Dendritic cell treated with granulocyte-macrophage colony-stimulating factor and Interleukin-4, amounts not matched to agents 40 ng/mL and 50 ng/mL, for 4 days (primary cell): ENCODE measurements around the gene ZNF212.
"Not testable (repeated sequence)": the region's sequence is repeated elsewhere in the genome, so short reads cannot be mapped to it uniquely, and the experiment has no call there.

Source experiments
- H3K27ac Mint-ChIP-seq: one replicate; pipeline ENCODE4 v1.8.0; 2022; ENCODE audit warnings: mild to moderate bottlenecking, mixed read lengths
- H3K27me3 Mint-ChIP-seq: one replicate; pipeline ENCODE4 v1.8.0; 2022; ENCODE audit warnings: mild to moderate bottlenecking, mixed read lengths
- H3K36me3 Mint-ChIP-seq: one replicate; pipeline ENCODE4 v1.8.0; 2022; ENCODE audit warnings: low read depth, mixed read lengths
- H3K4me1 Mint-ChIP-seq: one replicate; pipeline ENCODE4 v1.8.0; 2022; ENCODE audit warnings: low read depth, mixed read lengths
- H3K4me3 Mint-ChIP-seq: one replicate; pipeline ENCODE4 v1.8.0; 2022; ENCODE audit warnings: mild to moderate bottlenecking, moderate library complexity, mixed read lengths
- H3K9me3 Mint-ChIP-seq: one replicate; pipeline ENCODE4 v1.8.0; 2022; ENCODE audit warnings: mixed read lengths
- intact Hi-C: fragments of 100-400 bp; cut with micrococcal nuclease; formaldehyde crosslinking; loops from one replicate; pipeline ENCODE4 v1.15.0; 2022

The ZNF212 gene

DNA sequence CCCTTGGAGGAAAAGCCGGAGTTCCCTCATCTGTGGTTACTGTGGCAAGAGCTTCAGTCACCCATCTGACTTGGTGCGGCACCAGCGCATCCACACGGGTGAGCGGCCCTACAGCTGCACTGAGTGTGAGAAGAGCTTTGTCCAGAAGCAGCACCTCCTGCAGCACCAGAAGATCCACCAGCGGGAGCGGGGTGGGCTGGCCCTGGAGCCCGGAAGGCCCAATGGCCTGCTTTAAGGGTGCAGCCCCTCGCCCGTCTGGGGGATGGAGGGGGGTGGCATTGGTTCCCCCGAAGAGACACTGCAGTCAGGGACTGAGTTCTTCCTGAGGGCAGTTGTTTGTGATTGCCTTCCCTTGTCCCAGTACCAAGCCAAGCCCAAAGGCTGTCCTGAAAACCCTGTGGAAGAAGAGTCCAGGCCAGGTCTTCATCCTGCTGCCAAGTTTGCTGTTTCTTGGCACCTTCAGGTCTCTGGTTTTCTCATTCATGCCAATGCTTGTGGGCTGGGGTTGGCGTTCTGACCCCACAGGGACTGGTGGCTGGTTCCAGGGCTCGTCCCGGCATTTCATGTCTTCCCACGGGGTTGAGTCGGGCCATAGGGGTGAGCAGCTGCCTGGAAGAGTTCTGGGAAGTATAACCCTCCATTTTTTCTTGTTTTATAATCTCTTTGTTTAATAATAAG is 14.9 kb downstream of the ZNF212 start:
- Mint-ChIP-seq H3K4me1 (peaks cover 3% of the 10 kb centered on the region), H3K36me3 (peaks cover 65% of the 10 kb centered on the region), H3K9me3 (no peaks in the 10 kb centered on the region), H3K27me3 (no peaks in the 10 kb centered on the region), H3K27ac (no peak overlapping the region), H3K4me3 (no peak overlapping the region)
- intact Hi-C loops, result no loop called here

DNA sequence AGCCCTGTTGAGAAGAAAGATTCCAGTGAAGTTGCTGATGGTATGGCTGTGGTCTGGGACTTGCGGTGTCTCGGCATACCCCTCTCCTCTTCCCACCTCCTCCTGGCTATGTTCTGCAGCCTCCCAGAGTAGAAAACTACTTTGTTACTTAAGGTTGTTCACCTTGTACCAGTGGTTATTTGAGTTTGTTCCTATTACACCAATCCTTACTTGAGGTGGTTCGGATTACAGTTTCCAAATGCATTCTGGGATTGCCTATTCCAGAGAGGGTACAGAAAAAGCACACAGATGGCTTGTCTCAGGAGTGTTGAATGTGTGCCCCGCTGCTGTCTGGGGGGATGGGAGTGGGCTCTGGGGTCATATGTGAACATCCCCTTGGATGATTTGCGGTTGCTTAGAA is 15.7 kb downstream of the ZNF212 start:
- intact Hi-C loops, result no loop called here
- no peaks in the 10 kb centered on the region for H3K27me3 Mint-ChIP-seq
- H3K4me3 Mint-ChIP-seq, result no peak overlapping the region

DNA sequence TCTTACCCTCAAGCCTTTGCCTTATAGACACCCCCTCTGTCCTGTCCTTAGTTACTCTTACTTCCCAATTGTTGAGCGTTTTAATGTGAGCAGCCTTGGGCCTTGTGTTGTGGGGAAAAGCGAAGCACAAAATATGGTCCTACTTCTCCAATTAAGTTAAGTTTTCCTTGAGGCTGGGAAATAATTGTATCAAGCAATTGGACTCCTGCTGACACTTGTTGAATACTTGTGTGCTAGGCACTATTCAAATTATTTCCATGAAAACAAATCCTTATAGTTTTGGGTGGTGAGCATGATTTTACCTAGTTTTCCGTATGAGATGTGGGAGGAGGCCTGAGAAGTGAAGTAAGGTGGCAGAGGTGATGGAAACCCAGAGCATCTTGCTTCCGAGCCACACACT is 17.1 kb downstream of the ZNF212 start:
- Mint-ChIP-seq H3K36me3 (peaks cover 44% of the 10 kb centered on the region), H3K4me3 (no peak overlapping the region), H3K9me3 (no peaks in the 10 kb centered on the region), H3K27ac (no peak overlapping the region), H3K27me3 (no peaks in the 10 kb centered on the region), H3K4me1 (peaks cover 11% of the 10 kb centered on the region)
- intact Hi-C loops, result no loop called here

More for the DNA sequence above, 15.7 kb downstream of the ZNF212 start:
- Mint-ChIP-seq H3K27ac (no peak overlapping the region), H3K36me3 (peaks cover 57% of the 10 kb centered on the region), H3K4me1 (peaks cover 6% of the 10 kb centered on the region), H3K9me3 (no peaks in the 10 kb centered on the region)

DNA sequence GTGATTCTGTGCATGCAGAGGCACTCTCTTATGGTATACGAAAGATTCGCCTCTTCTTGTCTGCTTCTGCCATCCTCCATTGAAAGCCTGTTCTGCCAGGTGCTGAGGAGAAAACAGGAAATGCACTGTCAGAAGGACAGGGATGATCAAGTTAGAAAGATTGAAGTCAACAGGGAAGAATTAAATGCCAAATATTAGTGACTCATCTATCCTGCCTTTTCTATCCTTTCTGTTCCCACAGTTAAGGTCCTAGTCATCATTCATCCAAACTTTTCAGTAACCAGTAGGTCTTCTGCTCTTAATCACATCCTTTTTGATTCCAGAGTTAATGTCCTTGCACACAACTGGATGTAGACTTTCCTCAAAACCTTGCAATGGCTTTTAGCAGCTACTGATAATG is 17.7 kb downstream of the ZNF212 start:
- peaks cover 13% of the 10 kb centered on the region for H3K4me1 Mint-ChIP-seq
- intact Hi-C loops, result no loop called here
- no peaks in the 10 kb centered on the region for H3K9me3 Mint-ChIP-seq
- H3K27ac Mint-ChIP-seq, result no peak overlapping the region
- no peaks in the 10 kb centered on the region for H3K27me3 Mint-ChIP-seq
- no peak overlapping the region for H3K4me3 Mint-ChIP-seq
- peaks cover 38% of the 10 kb centered on the region for H3K36me3 Mint-ChIP-seq

DNA sequence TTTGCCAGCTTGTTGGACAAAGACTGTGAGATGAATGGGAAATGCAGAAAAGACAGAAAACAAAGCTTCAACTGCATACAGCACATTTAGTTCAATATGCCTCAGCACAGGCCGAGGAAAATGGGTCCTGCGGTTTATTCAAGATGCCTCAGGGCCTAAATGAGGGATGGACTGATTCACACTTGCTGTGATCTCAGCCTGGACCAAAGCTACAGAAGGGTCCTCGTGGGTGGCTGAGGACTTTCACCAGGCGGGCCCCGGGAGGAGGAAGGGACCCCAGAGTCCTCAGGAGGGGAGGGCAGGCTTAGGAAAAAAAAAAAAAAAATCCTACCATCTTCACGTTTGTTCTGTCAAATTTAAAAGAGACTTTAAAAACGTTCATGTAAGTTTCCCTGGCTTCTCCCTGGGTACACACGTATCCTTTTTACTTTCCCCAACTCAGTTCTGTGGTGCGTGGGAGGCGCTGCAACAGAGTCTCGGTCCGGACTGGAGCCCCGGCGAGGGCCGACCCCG is 21.9 kb downstream of the ZNF212 start:
- intact Hi-C loops, result loop anchor here (5.0 kb wide), 1 partner anchor 114 kb away; the partner anchor contains the start of gene ZNF398
- H3K4me1 Mint-ChIP-seq, result peaks cover 32% of the 10 kb centered on the region

DNA sequence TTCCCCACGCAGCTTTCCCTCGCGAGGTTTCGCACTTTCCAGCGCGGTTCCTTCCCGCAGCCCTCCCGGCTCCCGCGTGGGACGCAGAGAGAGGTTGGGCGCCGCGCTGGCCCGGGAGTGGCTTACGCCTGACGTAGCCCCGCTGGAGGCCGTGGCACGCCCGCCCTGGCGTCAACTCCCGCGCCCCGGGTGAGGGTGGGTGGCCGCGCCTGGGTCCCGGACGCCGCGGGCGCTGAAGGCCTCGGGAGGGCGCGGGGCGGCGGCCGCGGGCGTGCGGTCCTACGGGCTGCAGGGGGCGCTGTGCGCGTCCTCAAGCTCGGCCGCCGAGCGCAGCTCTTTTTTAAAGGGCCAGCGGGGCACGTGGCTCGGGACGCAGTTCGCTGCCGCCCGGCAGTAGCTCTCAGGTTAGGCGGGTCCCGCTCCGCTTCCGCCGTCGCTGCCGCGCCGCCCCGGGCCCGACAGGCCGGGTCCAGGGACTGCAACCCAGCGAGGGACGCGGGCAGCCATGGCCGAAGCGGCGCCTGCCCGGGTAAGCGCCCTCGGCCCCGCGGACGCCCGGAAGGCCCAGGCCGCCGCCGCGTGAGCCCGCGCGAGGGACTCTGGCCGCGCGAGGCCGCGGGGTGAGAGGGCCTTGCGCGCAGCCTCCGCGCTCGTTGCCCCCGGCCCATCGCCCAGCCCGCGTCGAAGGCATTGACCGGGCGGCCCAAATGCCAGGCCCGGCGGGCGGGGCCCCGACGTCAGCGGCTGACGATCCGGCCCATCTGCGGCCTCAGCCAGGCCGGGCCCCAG is 22.6 kb downstream of the ZNF212 start, which contains the start of gene ZNF783:
Gene ZNF783, plus strand, starts transcription at position 368 of the 789 bp plus-strand sequence. Its CDS starts 138 bp downstream, at position 506.
- Mint-ChIP-seq H3K4me3 (peak within 1 kb of the TSS; percentile 90), H3K4me1 (peaks cover 32% of the 10 kb centered on the region), H3K27me3 (no peaks in the 10 kb centered on the region), H3K36me3 (peaks cover 34% of the 10 kb centered on the region), H3K9me3 (no peaks in the 10 kb centered on the region), H3K27ac (peak within 1 kb of the TSS; percentile 89)
- intact Hi-C loops, result loop anchor here (2.0 to 5.0 kb wide), 2 partner anchors 115 to 363 kb away; partner anchors contain the start of gene ZNF398

More for the DNA sequence above, 21.9 kb downstream of the ZNF212 start:
- no peaks in the 10 kb centered on the region for H3K27me3 Mint-ChIP-seq
- peaks cover 27% of the 10 kb centered on the region for H3K36me3 Mint-ChIP-seq
- peak overlapping the region; percentile 90 for H3K4me3 Mint-ChIP-seq
- H3K27ac Mint-ChIP-seq, result peak overlapping the region; percentile 89
- no peaks in the 10 kb centered on the region for H3K9me3 Mint-ChIP-seq

DNA sequence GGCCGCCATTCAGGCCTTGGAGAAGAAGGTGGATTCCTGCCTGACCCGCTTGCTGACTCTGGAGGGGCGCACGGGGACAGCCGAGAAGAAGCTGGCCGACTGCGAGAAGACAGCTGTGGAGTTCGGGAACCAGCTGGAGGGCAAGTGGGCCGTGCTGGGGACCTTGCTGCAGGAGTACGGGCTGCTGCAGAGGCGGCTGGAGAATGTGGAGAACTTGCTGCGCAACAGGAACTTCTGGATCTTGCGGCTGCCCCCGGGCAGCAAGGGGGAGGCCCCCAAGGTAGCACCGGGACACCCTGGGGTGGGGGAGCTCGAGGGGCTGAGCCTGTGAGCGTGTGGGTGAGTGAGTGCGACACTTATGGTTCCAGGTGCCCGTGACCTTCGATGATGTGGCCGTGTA is 27.0 kb downstream of the ZNF212 start:
- Mint-ChIP-seq H3K4me3 (no peak overlapping the region), H3K27ac (no peak overlapping the region), H3K27me3 (no peaks in the 10 kb centered on the region), H3K36me3 (peaks cover 78% of the 10 kb centered on the region), H3K9me3 (no peaks in the 10 kb centered on the region), H3K4me1 (peaks cover 27% of the 10 kb centered on the region)
- intact Hi-C loops, result no loop called here

DNA sequence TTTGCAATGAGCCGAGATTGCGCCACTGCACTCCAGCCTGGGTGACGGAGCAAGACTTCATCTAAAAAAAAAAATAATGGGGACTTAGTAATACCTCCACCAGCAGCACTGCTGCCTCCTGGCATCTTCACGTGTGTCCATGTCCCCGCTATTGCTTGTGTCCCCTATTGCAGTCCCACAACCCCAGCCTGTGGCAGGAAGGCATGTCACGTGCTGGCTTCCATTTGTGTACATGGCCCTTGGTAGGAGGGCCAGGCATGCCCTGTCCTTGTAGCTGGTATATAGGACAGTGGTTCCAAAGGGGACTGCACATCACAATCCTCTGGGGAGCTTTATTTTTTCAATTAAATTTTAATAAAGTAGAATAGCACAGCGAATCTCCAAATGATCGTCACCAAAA is 28.3 kb downstream of the ZNF212 start:
- Mint-ChIP-seq H3K4me1 (peaks cover 24% of the 10 kb centered on the region), H3K4me3 (no peak overlapping the region), H3K36me3 (peaks cover 90% of the 10 kb centered on the region), H3K9me3 (no peaks in the 10 kb centered on the region), H3K27ac (no peak overlapping the region), H3K27me3 (no peaks in the 10 kb centered on the region)
- intact Hi-C loops, result no loop called here

DNA sequence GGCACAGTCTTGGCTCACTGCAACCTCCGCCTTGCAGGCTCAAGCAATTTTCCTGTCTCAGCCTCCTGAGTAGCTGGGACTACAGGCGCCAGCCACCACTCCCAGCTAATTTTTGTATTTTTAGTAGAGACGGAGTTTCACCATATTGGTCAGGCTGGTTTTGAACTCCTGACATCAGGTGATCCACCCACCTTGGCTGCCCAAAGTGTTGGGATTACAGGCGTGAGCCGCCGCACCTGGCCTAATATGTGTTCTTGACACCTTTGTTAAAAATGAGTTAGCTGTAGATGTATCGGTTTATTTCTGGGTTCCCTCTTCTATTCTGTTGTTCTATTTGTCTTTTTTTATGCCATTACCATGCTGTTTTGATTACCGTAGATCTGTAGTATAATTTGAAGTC is 35.0 kb downstream of the ZNF212 start:
- H3K9me3 Mint-ChIP-seq, H3K27me3 Mint-ChIP-seq, intact Hi-C loops, H3K27ac Mint-ChIP-seq, H3K4me3 Mint-ChIP-seq, H3K4me1 Mint-ChIP-seq: not testable (repeated sequence)
- peaks cover 97% of the 10 kb centered on the region for H3K36me3 Mint-ChIP-seq

DNA sequence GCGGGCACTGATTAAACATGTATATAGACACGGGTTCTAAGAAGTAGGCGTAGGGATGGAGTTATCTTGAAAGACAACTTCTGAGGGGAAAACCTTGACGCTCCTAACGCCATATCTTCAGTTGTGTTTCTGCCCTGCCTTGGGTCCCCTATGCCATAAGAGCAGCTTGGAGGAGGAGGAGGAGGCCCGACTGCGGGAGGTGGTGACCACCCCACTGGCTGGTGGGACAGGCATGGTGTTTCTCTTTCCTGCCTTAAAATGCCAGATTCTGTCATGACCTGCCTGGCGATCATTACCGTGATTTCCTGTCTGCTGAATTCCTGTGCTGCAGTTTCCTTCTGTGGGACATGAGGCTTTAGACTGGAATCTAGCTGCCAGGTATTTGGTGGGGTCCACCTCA is 38.4 kb downstream of the ZNF212 start:
- Mint-ChIP-seq H3K4me1 (peaks cover 3% of the 10 kb centered on the region), H3K36me3 (peaks cover 98% of the 10 kb centered on the region), H3K27ac (no peak overlapping the region), H3K9me3 (no peaks in the 10 kb centered on the region), H3K27me3 (no peaks in the 10 kb centered on the region), H3K4me3 (no peak overlapping the region)
- intact Hi-C loops, result no loop called here

DNA sequence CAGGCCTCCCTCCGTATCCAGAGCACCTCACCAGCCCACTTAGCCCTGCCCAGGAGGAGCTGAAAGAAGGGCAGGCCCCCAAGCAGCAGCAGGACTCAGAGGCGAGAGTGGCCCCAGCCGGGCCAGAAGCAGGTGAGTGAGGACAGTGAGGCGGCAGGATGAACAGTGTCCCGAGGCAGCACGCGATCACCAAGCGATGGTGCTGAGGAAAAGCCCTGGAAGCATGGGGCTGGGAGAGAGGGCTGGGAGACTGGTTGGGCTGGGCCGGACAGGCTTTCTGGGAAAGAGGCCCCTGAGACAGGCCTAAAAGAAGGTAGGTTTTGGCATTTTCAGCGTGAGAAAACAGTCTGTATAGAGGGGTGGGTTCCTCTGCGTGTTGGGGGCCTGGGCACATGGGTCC is 38.9 kb downstream of the ZNF212 start:
- Mint-ChIP-seq H3K4me1 (no peaks in the 10 kb centered on the region), H3K36me3 (peaks cover 98% of the 10 kb centered on the region), H3K27me3 (no peaks in the 10 kb centered on the region), H3K4me3 (no peak overlapping the region), H3K9me3 (no peaks in the 10 kb centered on the region), H3K27ac (no peak overlapping the region)
- intact Hi-C loops, result no loop called here

DNA sequence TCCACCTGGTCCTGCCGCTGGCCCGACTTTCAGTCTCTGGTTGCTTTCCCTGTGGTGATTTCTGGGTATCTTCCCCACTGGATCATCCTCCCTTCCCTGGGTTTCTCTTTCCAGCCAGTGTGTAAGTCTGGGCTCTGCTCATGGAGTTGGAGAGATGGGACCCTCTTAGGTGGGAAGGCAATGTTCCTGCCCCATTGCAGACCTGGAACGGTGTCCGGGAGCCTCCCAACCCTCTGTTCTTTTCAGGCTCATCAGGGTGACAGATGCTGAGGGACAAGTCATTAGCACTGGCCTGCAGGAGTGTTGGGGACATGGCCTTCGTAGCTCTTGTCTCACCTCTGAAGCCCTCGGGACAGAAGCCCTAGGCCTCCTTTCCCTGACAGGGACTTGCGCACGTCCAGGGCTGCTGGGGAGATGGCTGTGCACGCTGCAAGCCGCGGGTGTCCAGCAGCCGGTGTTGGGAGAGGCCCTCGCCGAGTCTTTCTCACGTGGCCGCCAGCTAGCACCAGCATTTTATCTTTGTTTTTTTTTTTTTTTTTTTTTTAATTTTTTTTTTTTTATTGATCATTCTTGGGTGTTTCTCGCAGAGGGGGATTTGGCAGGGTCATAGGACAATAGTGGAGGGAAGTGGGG is 39.8 kb downstream of the ZNF212 start:
- H3K27me3 Mint-ChIP-seq, result peaks cover 5% of the 10 kb centered on the region
- H3K4me1 Mint-ChIP-seq, result peaks cover 3% of the 10 kb centered on the region
- H3K27ac Mint-ChIP-seq, result no peak overlapping the region
- intact Hi-C loops, result no loop called here
- H3K4me3 Mint-ChIP-seq, result no peak overlapping the region
- H3K36me3 Mint-ChIP-seq, result peaks cover 91% of the 10 kb centered on the region
- H3K9me3 Mint-ChIP-seq, result no peaks in the 10 kb centered on the region

DNA sequence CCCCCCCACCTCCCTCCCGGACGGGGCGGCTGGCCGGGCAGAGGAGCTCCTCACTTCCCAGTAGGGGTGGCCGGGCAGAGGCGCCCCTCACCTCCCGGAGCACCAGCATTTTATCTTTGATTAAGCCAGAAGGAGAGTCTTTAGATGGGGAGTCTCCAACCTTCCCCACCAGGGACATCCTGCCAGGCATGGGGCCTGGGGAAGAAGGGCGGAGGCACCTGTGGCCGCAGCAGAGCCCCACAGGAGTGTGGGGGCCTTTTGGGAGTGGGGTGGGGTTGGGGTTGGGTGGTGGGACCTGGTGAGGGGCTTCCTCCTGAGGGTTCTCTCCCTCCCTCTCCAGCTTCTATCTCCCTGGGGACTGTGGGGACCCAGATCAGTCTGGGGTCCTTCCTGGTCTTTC is 40.7 kb downstream of the ZNF212 start:
- H3K27me3 Mint-ChIP-seq, result peaks cover 11% of the 10 kb centered on the region
- H3K9me3 Mint-ChIP-seq, result no peaks in the 10 kb centered on the region
- no peak overlapping the region for H3K27ac Mint-ChIP-seq
- H3K4me1 Mint-ChIP-seq, result peaks cover 12% of the 10 kb centered on the region
- no peak overlapping the region for H3K4me3 Mint-ChIP-seq
- H3K36me3 Mint-ChIP-seq, result peaks cover 82% of the 10 kb centered on the region
- intact Hi-C loops, result no loop called here
